Keratinocyte (primary cell): ENCODE data around the gene SHQ1. TPM values are rescaled to one million over a fixed set of nuclear protein-coding genes. Genes with fewer than 3 reads are reported as not detected.

ENCODE experiments used
- DNase-seq: peaks from one replicate; pipeline ENCODE4 v3.0.0-alpha.2; 2011; ENCODE audit warnings: low read depth, missing footprints, low spot score
- FAIRE-seq: peaks from 2 replicates; lab custom pipeline; 2011; peaks lifted over from hg19 to GRCh38; lab: Jason Lieb, UNC
- H2AFZ ChIP-seq: 2 replicates; pipeline ENCODE4 v1.6.0; 2012; ENCODE audit warnings: low read length, control low read depth, inconsistent platforms; ENCODE audit not compliant: control insufficient read depth
- H3K27ac ChIP-seq: 2 replicates; pipeline ENCODE4 v1.5.1; 2011; ENCODE audit warnings: low read length; ENCODE audit not compliant: control insufficient read depth, insufficient read depth
- H3K27me3 ChIP-seq: 3 replicates; pipeline ENCODE4 v1.6.0; 2011; ENCODE audit warnings: low read length; ENCODE audit not compliant: control insufficient read depth, insufficient read depth; ENCODE audit errors: extremely low read depth
- H3K36me3 ChIP-seq, 2 experiments: 2 replicates in 1 of 2; 3 replicates in 1 of 2; pipeline ENCODE4 v1.5.1; 2011; ENCODE audit warnings: low read length in 2 of 2, mild to moderate bottlenecking in 1 of 2; ENCODE audit not compliant: control insufficient read depth in 2 of 2, insufficient read depth in 2 of 2; ENCODE audit errors: extremely low read depth in 1 of 2
- H3K4me1 ChIP-seq: 3 replicates; pipeline ENCODE4 v1.5.1; 2011; ENCODE audit warnings: low read length; ENCODE audit not compliant: control insufficient read depth, insufficient read depth; ENCODE audit errors: extremely low read depth
- H3K4me2 ChIP-seq: 3 replicates; pipeline ENCODE4 v1.6.0; 2011; ENCODE audit warnings: low read depth, low read length; ENCODE audit not compliant: control insufficient read depth, insufficient read depth; ENCODE audit errors: extremely low read depth
- H3K4me3 ChIP-seq, 3 experiments: fragments of 200-600 bp in 1 of 3; sonication (generic) in 1 of 3; 2 replicates in 2 of 3; 3 replicates in 1 of 3; pipeline ENCODE4 v1.5.1; 2011 to 2016; ENCODE audit warnings: low read length in 3 of 3, mild to moderate bottlenecking in 3 of 3, control low read depth in 2 of 3, inconsistent platforms in 1 of 3, low read depth in 1 of 3, mixed read lengths in 1 of 3, mixed run types in 1 of 3, moderate library complexity in 1 of 3; ENCODE audit not compliant: control insufficient read depth in 2 of 3, insufficient read depth in 2 of 3; ENCODE audit errors: extremely low read depth in 1 of 3
- H3K79me2 ChIP-seq: 2 replicates; pipeline ENCODE4 v1.6.0; 2012; ENCODE audit warnings: low read length; ENCODE audit not compliant: control insufficient read depth, insufficient read depth
- H3K9ac ChIP-seq: 3 replicates; pipeline ENCODE4 v1.6.0; 2011; ENCODE audit warnings: low read length; ENCODE audit not compliant: control insufficient read depth, insufficient read depth; ENCODE audit errors: extremely low read depth
- H3K9me1 ChIP-seq: 3 replicates; pipeline ENCODE4 v1.6.0; 2011; ENCODE audit warnings: low read length; ENCODE audit not compliant: control insufficient read depth, insufficient read depth; ENCODE audit errors: extremely low read depth
- H3K9me3 ChIP-seq: 2 replicates; pipeline ENCODE4 v1.5.1; 2012; ENCODE audit warnings: low read depth, low read length; ENCODE audit not compliant: control insufficient read depth
- H4K20me1 ChIP-seq: 3 replicates; pipeline ENCODE4 v1.6.0; 2011; ENCODE audit warnings: low read length; ENCODE audit not compliant: control insufficient read depth, insufficient read depth; ENCODE audit errors: extremely low read depth
- EZH2 ChIP-seq: IDR thresholded peaks from one replicate; pipeline ENCODE4 v1.6.1; 2012; ENCODE audit warnings: inconsistent platforms, mild to moderate bottlenecking, low read length, moderate library complexity
- dilution Hi-C: fragments of 300-500 bp; cut with MboI; formaldehyde crosslinking; loops from one replicate; pipeline ENCODE4 v1.7.0; 2020; ENCODE audit warnings: low sequenced_read_pairs; ENCODE audit not compliant: extremely low pct_ligation_motif_present
- polyA plus RNA-seq, 5 experiments: library from polyadenylated mRNA; depleted of rRNA in 3 of 5; stranded (reverse) in 3 of 5; stranded (forward) in 1 of 5; unstranded in 1 of 5; fragments of >200 nt; gene quantifications; 1 replicate in 1 of 5; 2 replicates in 3 of 5; 3 replicates in 1 of 5; pipeline versions ENCODE4 v1.2.1 to v1.2.3, GENCODE V29; 2011 to 2012; ENCODE audit warnings: missing spikeins in 2 of 5, low read depth in 1 of 5, low replicate concordance in 1 of 5
- TF ChIP-seq, protein P1 (sequence below), 3 experiments: IDR thresholded peaks in 1 of 3; conservative IDR thresholded peaks in 1 of 3; optimal IDR thresholded peaks in 1 of 3; 2 replicates in 2 of 3; 3 replicates in 1 of 3; pipeline versions ENCODE3 to v1.5.1; 2011; ENCODE audit warnings: low read length in 3 of 3, mild to moderate bottlenecking in 3 of 3, moderate library complexity in 2 of 3, control low read depth in 1 of 3, inconsistent platforms in 1 of 3; ENCODE audit not compliant: insufficient read depth in 2 of 3; ENCODE audit errors: extremely low read depth in 1 of 3

Gene SHQ1
- polyA plus RNA-seq, 1 donor (not counting 4 experiments of a cell fraction or from before 2014, with no cell fraction given): 17.7 TPM

DNA sequence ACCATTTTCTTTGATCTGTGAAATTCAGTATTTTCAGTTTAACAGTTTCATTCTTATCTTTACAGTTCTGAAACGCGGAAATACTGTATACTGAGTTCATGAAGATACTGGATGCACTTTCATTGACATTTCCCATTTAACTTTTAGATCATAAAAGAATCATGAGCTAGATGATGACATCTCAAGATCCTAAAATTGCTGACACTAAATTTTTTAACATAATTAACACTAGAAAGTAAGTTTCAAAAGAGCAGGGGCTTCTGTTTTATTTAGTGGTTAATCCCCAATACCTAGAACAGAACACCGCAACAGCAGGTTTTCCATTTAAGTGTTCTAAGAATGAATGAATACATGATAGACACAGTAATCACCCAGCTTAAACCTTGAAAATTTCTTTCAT is 54.2 kb downstream of the SHQ1 start:
- Histone ChIP-seq H3K9ac (no peak overlapping the region), H4K20me1 (no peaks in the 10 kb centered on the region), H3K9me3 (no peaks in the 10 kb centered on the region), H2AFZ (no peak overlapping the region), H3K9me1 (no peaks in the 10 kb centered on the region), H3K79me2 (no peaks in the 10 kb centered on the region), H3K4me3 (no peak overlapping the region), H3K4me1 (no peaks in the 10 kb centered on the region), H3K36me3 (peaks cover 3 to 4% of the 10 kb centered on the region in 2 experiments), H3K27me3 (no peaks in the 10 kb centered on the region), H3K4me2 (no peak overlapping the region), H3K27ac (no peak overlapping the region)
- dilution Hi-C loops: no loop called here
- FAIRE-seq (no peak), DNase-seq (no peak)
- TF ChIP-seq, protein P1, sequence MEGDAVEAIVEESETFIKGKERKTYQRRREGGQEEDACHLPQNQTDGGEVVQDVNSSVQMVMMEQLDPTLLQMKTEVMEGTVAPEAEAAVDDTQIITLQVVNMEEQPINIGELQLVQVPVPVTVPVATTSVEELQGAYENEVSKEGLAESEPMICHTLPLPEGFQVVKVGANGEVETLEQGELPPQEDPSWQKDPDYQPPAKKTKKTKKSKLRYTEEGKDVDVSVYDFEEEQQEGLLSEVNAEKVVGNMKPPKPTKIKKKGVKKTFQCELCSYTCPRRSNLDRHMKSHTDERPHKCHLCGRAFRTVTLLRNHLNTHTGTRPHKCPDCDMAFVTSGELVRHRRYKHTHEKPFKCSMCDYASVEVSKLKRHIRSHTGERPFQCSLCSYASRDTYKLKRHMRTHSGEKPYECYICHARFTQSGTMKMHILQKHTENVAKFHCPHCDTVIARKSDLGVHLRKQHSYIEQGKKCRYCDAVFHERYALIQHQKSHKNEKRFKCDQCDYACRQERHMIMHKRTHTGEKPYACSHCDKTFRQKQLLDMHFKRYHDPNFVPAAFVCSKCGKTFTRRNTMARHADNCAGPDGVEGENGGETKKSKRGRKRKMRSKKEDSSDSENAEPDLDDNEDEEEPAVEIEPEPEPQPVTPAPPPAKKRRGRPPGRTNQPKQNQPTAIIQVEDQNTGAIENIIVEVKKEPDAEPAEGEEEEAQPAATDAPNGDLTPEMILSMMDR (optimal IDR thresholded peaks at IDR 0.05 in 1 of 3, IDR thresholded peaks at IDR 0.05 in 1 of 3, conservative IDR thresholded peaks at IDR 0.05 in 1 of 3; ENCODE audit: extremely low read depth in 1 of 3, insufficient read depth in 2 of 3, low read length in 3 of 3): no peak
- no peak for TF ChIP-seq EZH2

DNA sequence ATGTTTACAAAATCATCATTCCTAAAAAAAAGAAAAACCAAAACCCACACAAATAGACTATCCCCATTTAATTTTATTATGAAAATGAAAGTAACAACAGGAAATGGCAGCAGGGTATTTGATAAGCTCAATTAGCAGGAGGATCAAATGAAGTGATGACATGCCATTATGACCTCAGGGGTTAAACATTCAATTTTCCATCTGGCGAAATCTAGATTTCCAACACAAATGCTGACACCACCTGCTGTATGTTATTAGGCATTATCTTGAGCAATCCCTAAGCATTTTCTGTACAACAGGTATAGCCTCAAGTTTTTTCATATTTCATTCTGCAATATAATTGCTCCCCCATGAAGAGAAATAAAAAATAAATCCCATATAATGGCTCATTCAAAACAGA is 57.1 kb downstream of the SHQ1 start:
- no peak overlapping the region for H2AFZ ChIP-seq
- H3K27me3 ChIP-seq: no peaks in the 10 kb centered on the region
- no peaks in the 10 kb centered on the region for H3K4me1 ChIP-seq
- DNase-seq: no peak
- H3K9me3 ChIP-seq: no peaks in the 10 kb centered on the region
- no peak overlapping the region for H3K27ac ChIP-seq
- dilution Hi-C loops: no loop called here
- no peaks in the 10 kb centered on the region for H3K79me2 ChIP-seq
- FAIRE-seq: no peak
- no peaks in the 10 kb centered on the region for H4K20me1 ChIP-seq
- no peak overlapping the region for H3K9ac ChIP-seq
- TF ChIP-seq, protein P1 (optimal IDR thresholded peaks at IDR 0.05 in 1 of 3, IDR thresholded peaks at IDR 0.05 in 1 of 3, conservative IDR thresholded peaks at IDR 0.05 in 1 of 3; ENCODE audit: extremely low read depth in 1 of 3, insufficient read depth in 2 of 3, low read length in 3 of 3): no peak
- TF ChIP-seq EZH2: no peak
- no peaks in the 10 kb centered on the region for H3K9me1 ChIP-seq
- peaks cover 3 to 4% of the 10 kb centered on the region in 2 experiments for H3K36me3 ChIP-seq
- no peak overlapping the region for H3K4me3 ChIP-seq
- no peak overlapping the region for H3K4me2 ChIP-seq
